Subcutaneous adipose tissue (tissue), 4 donors: ENCODE measurements around the gene UGT1A8. TPM values are rescaled to one million over a fixed set of nuclear protein-coding genes. Genes with fewer than 3 reads are reported as not detected.

ENCODE experiments used
- CTCF ChIP-seq: fragments of 450-650 bp; IDR thresholded peaks from one replicate; pipeline ENCODE4 v1.5.1; 2016; ENCODE audit warnings: low read depth, mild to moderate bottlenecking, control low read depth, antibody characterized with exemption, moderate library complexity
- total RNA-seq, 4 donors: library from RNA; depleted of rRNA; stranded (reverse); fragments of >200 nt; gene quantifications; one replicate each; pipeline ENCODE4 v1.1.0, GENCODE V29; 2016

UGT1A8 gene
- total RNA-seq, 4 donors from 2014 or later = not detected

GRCh38 chr2:233650981-233651380 is 33.5 kb downstream of the UGT1A8 start:
- no peak for TF ChIP-seq CTCF

- TF ChIP-seq CTCF = no peak
Observed at GRCh38 chr2:233651430-233651829, 34.0 kb downstream of the UGT1A8 start.

GRCh38 chr2:233654501-233654900 is 37.1 kb downstream of the UGT1A8 start:
- no peak for TF ChIP-seq CTCF

- no peak for TF ChIP-seq CTCF
Observed at GRCh38 chr2:233655043-233655442, 37.6 kb downstream of the UGT1A8 start.

- no peak for TF ChIP-seq CTCF
Observed at GRCh38 chr2:233656443-233656842, 39.0 kb downstream of the UGT1A8 start.

GRCh38 chr2:233658610-233659009 is 41.2 kb downstream of the UGT1A8 start:
- no peak for TF ChIP-seq CTCF

- TF ChIP-seq CTCF = no peak
Observed at GRCh38 chr2:233663911-233664310, 46.5 kb downstream of the UGT1A8 start.
